GM21447 (cell line): ENCODE data around the gene SHCBP1L.

Source experiments
- ATAC-seq: cut with Tn5 transposase; IDR thresholded peaks from one replicate; pipeline ENCODE4 v1.9.1; 2021; ENCODE audit not compliant: unreplicated experiment

SHCBP1L gene

DNA sequence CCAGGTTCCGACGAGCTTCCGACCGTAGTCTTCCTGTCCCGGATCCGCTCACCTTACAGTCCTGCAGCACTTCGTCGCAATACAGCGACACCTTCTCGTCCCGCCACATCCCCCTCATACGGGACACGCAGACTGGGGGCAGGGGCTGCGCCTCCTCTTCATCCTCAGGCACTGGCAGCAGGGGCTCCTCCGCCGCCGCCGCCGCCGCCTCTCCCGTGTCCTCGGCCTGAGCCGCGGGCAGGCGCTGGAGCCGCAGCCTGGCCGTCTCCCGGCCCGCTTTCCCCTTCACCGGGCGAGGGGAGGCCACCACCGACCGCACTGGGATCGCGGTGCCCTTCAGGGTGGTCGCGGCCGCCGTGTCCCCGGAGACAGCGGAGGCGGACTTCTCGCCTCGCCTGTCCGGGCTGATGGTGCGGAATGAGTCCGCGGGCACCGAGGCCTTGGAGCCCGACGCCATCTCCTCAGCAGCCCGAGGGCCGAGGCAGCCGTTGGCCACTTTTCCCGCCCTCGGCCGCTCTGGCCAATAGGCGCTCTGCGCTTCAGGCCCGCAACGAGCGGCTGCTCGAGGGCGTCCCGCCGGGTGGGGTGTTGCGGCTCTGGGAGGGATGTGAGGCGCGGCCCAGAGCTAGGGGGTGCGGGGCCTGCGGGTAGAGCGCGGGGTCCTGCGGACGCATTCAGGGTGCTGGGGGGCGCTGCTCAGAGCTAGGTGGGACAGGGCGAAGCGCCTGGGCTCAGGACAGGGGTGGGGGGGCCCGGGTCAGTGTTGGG, at the start of gene SHCBP1L:
Gene SHCBP1L (minus strand): TSS at position 490 of the 768 bp plus-strand sequence. CDS start 33 bp downstream, at position 457.
- ATAC-seq: no peak

GRCh38 chr1:183002267-183002666, 49.3 kb upstream of the SHCBP1L start:
- ATAC-seq: no peak

GRCh38 chr1:183000167-183000962, 47.4 kb upstream of the SHCBP1L start:
- no peak for ATAC-seq

- no peak for ATAC-seq
Measured at GRCh38 chr1:182998482-182998881, 45.5 kb upstream of the SHCBP1L start.

DNA sequence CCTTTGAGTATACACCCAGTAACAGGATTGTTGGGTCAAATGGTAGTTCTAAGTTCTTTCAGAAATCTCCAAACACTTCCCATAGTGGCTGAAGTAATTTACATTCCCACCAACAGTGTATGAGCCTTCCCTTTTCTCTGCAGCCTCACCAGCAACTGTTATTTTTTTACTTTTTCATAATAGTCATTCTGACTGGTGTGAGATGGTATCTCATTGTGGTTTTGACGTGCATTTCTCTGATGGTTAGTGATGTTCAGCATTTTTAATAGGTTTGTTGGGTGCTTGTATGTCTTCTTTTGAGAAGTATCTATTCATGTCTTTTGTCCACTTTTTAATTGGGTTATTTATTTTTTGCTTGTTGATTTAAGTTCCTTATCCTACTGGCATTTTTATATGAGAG, 43.9 kb upstream of the SHCBP1L start:
- no peak for ATAC-seq

DNA sequence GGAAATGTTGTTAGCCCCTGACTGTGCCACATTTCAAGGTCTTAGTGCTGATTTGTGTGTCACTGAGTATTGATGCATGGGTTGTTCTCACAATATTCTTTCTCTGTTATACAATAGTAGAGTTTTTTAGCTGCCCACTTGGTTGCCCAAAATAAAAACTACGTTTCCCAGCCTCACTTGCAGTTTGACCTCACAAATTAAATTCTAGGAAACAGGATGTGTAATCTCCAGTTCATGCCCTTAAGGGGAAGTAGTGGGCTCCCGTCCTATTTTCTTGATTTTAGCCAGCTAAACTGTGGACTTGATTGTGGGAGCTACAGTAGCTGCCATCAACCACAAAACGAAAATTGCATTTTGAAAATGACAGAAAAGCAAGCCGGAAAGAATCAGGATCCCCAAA, 42.9 kb upstream of the SHCBP1L start:
- ATAC-seq: no peak

DNA sequence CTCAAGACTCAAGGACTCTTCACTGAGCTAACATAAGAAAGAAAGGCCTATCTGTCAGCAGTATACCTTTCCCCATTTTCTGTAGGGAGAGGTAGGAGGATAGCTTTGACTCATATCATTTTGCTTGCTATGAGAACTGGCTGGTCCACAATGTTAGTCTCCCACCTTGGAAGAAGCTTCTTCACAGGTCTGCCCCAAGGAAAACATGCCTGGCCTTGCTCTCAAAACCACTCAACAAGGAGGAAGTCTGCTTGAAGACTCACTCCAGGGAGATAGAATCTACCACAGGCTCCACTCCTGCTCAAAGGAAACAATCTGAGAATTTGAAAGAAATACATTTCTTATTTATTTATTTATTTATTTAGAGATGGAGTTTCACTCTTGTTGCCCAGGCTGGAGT, 40.8 kb upstream of the SHCBP1L start:
- ATAC-seq: no peak

DNA sequence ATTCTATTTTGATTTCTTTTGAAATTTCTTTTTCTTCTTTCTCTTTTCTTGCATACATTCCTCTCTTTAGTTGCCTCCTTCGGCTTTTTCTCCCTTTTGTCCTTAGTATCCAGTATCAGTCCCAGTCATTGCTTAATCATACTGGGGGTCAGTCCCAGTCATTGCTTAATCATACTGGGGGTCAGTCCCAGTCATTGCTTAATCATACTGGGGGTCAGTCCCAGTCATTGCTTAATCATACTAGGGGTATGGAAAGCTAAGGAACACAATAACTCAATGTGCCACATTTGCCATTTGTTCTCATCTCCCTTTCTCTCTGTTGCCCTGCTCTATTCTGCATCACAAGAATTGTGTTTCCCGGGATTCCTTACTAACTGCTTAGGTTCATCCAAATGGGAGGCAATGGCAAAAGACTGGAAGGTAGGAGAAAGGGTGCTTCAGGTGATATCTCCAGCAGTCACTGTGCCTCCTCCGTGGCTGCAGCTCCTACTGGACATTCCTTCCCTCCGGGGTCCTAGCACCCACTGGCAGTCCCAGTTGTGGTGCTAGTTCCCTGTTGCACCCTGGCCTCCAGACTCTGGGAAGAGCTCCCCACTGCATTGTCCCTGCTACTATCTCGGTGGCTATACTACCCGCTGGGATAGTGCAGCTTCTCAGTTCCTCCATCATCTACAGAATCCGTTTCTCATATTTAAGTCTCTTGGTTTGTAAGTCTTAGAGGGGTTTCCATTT, 37.6 kb upstream of the SHCBP1L start:
- no peak for ATAC-seq

DNA sequence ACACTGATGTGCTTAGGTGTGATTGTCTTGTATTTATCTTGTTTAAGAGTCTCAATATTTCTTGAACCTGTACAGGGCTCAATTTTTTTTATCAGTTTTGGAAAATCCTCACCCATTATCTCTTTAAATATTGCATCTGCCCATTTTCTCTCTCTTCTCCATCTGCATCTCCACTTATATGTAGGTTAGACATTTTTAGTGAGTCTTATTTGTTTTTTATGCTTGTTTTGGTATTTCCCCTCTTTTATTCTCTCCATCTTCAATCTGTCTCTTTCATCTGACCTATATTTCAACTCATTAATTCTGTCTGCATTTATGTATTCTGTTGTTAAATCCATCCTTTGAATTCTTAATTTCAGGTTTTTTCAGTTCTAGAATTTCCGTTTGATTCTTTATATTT, 32.9 kb upstream of the SHCBP1L start:
- ATAC-seq: no peak

DNA sequence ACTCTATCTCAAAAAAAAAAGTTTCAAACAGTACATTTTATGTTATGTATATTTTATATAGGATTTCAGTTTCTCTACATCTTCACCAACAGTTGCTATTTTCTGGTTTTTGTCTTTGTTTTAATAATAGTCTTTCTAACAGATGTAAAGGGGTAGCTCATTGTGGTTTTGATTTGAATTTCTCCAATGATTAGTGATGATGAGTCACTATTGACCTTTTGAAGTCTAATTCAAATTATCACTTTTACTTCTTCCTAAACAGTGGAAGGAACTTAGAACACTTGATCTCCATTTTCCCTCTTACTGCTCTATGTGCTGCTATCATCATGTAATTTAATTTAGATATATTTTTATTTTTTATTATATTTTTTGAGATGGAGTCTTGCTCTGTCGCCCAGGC, 31.7 kb upstream of the SHCBP1L start:
- ATAC-seq: no peak

DNA sequence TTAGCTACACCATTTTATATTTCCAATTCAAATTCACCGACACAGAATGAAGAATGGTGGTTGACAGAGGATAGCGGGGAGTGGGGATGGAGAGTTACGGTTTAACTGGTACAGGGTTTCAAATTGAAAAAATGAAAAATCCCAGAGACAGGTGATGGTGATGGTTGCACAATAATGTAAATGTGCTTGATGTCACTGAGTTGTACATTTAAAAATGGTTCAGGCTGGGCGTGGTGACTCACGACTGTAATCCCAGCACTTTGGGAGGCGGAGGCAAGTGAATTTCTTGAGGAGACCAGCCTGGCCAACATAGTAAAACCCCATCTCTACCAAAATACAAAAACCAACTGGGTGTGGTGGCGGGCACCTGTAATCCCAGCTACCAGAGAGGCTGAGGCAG, 31.2 kb upstream of the SHCBP1L start:
- ATAC-seq: no peak

GRCh38 chr1:182978151-182978853, 25.3 kb upstream of the SHCBP1L start:
- no peak for ATAC-seq

GRCh38 chr1:182977480-182977879, 24.5 kb upstream of the SHCBP1L start:
- ATAC-seq: no peak

- ATAC-seq: no peak
Measured at GRCh38 chr1:182974506-182975191, 21.7 kb upstream of the SHCBP1L start.

DNA sequence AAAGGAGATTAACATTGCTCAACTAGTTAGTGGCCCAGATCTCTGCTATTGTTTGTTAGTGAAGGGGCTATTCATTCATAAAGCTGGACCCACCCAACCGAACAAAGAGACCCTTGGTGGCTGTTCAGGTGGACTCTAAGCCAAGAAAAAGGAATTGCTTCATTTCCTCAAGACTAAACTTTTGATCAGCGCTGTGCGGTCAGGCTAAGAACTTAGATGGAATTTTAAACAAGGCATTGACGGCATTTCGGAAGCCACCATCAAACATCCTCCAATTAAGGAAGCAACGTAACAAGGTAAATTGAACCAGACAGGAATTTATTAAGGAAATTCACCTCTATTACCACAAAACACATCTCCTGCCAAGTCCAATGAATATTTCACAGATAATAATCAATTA, 19.9 kb upstream of the SHCBP1L start:
- ATAC-seq: no peak

DNA sequence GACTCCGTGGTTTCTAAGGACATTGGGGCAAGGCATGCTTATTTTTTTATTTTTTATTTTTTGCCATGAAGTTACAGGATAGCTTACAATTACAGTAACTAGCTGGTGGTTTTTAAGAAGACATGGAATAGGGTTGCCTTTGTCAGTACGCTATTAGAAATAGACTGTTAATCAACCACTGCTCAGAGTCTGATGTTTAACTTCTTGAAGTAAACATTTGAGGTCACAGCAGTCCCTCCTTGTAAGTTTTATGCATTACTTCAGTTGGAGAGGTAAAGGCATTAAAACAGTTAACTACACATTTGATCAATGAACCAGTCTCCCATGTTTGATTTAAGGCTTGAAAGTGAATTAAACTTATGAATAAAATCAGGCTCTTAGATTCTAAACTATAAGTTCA, 19.3 kb upstream of the SHCBP1L start:
- ATAC-seq: no peak

- ATAC-seq: no peak
Measured at GRCh38 chr1:182971219-182971618, 18.3 kb upstream of the SHCBP1L start.

GRCh38 chr1:182968836-182969734, 16.1 kb upstream of the SHCBP1L start:
- ATAC-seq: no peak

- no peak for ATAC-seq
Measured at GRCh38 chr1:182968151-182968741, 15.3 kb upstream of the SHCBP1L start.
